Measurements from ENCODE around the gene SEPTIN11.

SEPTIN11 gene

GRCh38 chr4:76981644-76982043 is 32.1 kb downstream of the SEPTIN11 start:
- DNase-seq: no peak

- DNase-seq: no peak
Observed at GRCh38 chr4:76982638-76983584, 33.4 kb downstream of the SEPTIN11 start.

GRCh38 chr4:76984127-76984526 is 34.6 kb downstream of the SEPTIN11 start:
- peak; percentile 5 for DNase-seq

- peak; percentile 92 for DNase-seq
Observed at GRCh38 chr4:76984788-76985211, 35.2 kb downstream of the SEPTIN11 start.

DNA sequence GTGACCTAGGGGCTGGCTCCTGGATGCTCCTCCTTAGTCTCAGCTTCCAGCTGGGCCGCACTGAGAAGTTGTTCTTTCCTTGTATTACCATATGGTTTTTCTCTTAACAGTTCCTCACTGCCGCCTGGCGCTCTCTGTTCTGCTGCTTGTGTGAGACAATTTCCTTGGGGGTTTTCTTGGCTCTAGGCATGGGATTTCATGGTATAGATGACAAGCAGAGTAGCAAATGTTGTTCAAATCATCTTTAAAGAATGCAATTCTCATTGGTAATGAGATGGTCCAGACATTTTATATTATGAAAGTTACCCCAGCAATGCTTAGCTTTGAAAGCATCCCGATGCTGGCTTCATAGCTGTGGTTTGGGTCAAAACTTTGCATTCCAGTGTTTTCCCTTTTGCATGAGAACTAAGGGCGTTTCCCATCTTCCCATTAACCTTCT is 37.6 kb downstream of the SEPTIN11 start:
- no peak for DNase-seq

GRCh38 chr4:76987685-76988084 is 38.1 kb downstream of the SEPTIN11 start:
- DNase-seq: no peak

GRCh38 chr4:76989391-76990061 is 40.0 kb downstream of the SEPTIN11 start:
- no peak for DNase-seq

GRCh38 chr4:76990288-76991080 is 40.9 kb downstream of the SEPTIN11 start:
- peak; percentile 60 for DNase-seq

DNA sequence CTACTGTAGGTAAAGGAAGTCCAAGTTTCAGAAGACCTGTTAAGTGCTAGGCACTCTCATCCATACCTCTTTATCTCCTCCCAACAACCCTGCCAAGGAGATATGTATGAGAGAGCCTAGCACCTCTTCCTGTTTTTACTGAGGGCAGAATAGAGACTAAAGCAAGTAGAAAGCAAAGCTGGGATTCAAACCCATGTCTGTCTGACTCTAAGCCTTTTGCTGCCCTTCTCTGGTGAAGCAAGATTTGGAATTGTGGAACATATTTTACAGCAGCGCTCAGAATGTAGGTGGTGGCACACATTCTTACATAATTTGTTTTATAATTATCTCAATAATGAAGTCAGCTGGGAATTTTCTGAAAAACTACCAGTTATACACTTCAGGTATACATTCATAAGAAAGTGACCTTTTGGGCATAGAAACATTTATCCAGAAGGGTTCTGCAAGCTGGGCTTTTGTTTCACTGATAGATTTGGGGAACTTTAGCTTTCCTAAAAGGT is 41.7 kb downstream of the SEPTIN11 start:
- DNase-seq: no peak

- DNase-seq: no peak
Observed at GRCh38 chr4:76993787-76994641, 44.5 kb downstream of the SEPTIN11 start.

- no peak for DNase-seq
Observed at GRCh38 chr4:76995776-76996175, 46.2 kb downstream of the SEPTIN11 start.

GRCh38 chr4:76996445-76996844 is 46.9 kb downstream of the SEPTIN11 start:
- DNase-seq: no peak

DNA sequence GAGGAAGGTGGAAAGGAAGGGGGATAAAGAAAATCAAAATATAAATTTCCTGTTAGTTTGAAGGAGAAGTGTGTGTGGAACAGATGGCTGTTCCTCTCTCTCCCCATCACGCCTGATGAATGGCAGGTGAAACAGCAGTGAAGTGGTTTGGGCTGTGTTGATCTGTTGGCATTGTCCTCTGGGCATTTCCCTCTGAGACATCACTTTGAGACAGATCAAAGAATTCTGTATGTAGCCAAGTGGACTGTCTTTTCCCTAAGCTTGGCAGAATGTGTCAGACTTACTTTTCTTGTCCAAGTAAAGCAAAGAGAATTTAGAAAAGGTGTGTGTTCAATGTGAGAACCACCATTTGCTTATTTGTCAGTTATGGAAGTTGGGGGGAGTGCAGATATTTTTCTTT is 47.5 kb downstream of the SEPTIN11 start:
- no peak for DNase-seq

GRCh38 chr4:76997532-76997931 is 48.0 kb downstream of the SEPTIN11 start:
- no peak for DNase-seq

GRCh38 chr4:76998251-76998901 is 48.8 kb downstream of the SEPTIN11 start:
- DNase-seq: no peak
